Choroid plexus epithelial cell (primary cell): ENCODE measurements around the gene GRB10.
A peak's percentile ranks its signal among the peaks of the same experiment; 100 is the strongest.

Experiments used
- DNase-seq: peaks from one replicate; pipeline ENCODE4 v3.0.0-alpha.2; 2010; ENCODE audit warnings: low read depth
- H3K4me3 ChIP-seq: 2 replicates; pipeline ENCODE4 v1.5.1; 2011; ENCODE audit warnings: low read depth, mild to moderate bottlenecking, control low read depth, low read length, moderate library complexity
- TF ChIP-seq, protein P1 (sequence below): conservative IDR thresholded peaks from 2 replicates; pipeline ENCODE4 v1.5.1; 2011; ENCODE audit warnings: low read depth, mild to moderate bottlenecking, control low read depth, inconsistent platforms, low read length, moderate library complexity

Gene GRB10

DNA sequence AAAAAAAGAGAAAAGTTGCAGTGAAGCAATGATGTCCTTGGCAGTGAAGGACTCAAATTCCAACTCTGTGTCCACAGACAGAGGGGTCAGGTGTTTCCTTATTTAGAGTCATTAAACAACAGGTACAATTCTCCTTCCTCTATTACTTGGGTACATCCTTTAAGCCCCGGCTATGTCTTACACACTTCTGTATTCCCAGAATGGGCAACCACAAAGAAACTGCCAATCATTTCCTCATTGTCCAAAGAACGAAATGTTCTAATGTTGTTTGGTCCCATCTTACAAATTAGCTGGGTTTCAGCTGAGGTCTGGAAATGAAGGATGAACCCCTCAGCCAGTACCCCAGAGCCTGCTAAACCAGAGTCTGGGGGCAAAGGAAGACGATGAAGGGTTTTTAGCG is 59.5 kb downstream of the GRB10 start:
- no peak overlapping the region for H3K4me3 ChIP-seq
- TF ChIP-seq, protein P1, sequence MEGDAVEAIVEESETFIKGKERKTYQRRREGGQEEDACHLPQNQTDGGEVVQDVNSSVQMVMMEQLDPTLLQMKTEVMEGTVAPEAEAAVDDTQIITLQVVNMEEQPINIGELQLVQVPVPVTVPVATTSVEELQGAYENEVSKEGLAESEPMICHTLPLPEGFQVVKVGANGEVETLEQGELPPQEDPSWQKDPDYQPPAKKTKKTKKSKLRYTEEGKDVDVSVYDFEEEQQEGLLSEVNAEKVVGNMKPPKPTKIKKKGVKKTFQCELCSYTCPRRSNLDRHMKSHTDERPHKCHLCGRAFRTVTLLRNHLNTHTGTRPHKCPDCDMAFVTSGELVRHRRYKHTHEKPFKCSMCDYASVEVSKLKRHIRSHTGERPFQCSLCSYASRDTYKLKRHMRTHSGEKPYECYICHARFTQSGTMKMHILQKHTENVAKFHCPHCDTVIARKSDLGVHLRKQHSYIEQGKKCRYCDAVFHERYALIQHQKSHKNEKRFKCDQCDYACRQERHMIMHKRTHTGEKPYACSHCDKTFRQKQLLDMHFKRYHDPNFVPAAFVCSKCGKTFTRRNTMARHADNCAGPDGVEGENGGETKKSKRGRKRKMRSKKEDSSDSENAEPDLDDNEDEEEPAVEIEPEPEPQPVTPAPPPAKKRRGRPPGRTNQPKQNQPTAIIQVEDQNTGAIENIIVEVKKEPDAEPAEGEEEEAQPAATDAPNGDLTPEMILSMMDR: no peak
- no peak for DNase-seq

DNA sequence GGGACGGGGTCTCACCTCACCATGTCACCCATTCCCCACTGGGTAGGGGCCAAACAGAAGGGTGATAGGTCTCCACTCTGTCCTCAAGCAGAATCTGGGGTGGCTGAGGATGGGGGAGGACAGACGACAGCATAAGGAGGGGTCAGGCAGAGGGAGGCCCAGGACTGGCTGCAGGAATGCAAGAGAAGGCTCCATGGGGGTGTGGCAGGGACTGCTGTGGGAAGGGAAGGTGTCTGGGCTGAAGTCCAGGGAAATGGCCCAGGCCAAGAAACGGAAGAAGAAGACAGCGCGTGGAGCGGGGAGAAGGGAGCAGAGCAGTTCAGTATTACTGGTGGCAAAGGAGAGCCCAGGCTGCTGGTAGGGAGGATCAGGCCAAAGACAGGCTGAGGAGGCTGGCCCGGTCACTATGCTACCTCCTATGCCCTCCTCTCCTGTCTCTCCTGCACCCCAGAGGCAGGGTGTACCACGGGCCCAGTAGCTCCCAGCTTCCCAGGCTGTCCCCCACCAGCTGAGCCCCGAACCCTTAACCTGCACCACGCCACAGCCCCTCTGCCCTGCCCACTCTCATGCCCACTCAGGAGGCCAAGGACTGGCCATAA is 60.9 kb downstream of the GRB10 start:
- TF ChIP-seq, protein P1: no peak
- DNase-seq: peak; percentile 27
- no peak overlapping the region for H3K4me3 ChIP-seq

DNA sequence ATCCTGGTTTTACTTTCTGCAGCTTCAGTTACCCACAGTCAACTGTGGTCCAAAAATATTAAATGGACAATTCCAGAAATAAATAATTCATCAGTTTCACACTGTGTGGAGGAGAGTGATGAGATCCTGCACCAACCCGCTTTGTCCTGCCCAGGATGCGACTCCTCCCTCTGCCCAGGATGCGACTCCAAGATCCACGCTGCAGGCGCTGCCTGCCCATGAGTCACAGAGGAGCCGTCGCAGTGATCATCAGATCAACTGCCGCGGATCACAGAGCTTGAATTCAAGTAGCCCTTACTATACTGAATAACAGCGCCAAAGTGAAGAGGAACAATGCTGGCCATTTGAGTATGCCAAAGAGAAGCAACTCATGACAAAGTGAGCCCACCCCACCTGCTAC is 61.5 kb downstream of the GRB10 start:
- no peak for DNase-seq

DNA sequence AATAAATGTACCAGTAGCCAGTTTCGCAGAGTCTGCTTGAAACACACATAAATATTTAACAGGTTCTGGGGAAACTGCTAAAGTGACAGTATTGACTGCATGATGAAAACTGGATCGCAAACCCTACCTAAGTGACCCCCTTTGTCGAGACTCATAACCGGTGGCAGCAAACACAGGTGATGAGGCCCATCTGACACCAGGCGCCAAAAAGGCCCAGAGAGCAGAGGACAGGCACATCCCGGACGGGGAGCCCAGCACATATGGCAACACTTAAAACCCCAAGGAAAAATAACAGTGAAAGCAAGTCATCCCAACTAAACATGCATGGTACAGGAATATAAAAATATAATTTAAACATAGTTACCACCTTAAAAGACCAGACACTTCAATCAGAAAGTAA is 62.4 kb downstream of the GRB10 start:
- no peak overlapping the region for H3K4me3 ChIP-seq
- TF ChIP-seq, protein P1: no peak
- DNase-seq: no peak

More for the DNA sequence above, 61.5 kb downstream of the GRB10 start:
- H3K4me3 ChIP-seq: no peak overlapping the region
- TF ChIP-seq, protein P1: no peak

DNA sequence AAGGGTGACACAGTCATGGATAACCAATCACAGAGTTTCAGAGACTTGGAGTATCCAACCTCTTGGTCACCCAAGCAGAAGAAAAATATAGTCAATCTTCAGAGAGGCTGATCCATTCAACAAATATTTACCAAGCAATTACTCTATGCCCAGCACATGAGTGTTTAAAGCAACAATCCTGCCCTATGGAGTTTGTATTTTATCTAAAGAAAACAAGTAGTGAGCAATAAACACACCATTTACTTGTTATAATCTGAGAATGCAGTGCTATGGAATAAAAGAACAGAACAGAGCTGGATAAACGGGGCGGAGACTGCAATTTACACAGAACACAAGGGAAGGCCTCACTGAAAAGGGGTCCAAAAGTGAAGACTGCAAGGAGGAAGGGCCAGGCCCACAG is 63.8 kb downstream of the GRB10 start:
- TF ChIP-seq, protein P1: no peak
- DNase-seq: no peak
- H3K4me3 ChIP-seq: no peak overlapping the region

DNA sequence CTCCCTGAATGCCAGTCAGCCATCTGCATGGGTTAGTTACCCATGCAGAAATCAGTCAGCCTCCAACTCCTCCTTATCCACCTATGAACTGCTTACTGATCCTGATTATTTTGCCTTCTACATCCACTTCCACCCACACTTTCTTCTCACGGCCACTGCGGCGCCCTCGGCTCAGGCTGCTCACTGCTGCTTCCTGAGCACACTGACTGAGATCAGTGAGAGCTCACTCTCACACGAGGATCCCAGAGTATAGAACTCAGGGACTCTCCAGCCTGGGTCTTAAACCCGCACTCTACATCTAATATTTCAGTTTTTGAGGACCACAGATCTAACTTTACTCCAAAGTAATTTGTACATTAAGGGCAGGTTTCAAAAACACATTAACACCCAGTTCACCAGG is 64.4 kb downstream of the GRB10 start:
- DNase-seq: peak; percentile 22
- H3K4me3 ChIP-seq: no peak overlapping the region
- TF ChIP-seq, protein P1: no peak

DNA sequence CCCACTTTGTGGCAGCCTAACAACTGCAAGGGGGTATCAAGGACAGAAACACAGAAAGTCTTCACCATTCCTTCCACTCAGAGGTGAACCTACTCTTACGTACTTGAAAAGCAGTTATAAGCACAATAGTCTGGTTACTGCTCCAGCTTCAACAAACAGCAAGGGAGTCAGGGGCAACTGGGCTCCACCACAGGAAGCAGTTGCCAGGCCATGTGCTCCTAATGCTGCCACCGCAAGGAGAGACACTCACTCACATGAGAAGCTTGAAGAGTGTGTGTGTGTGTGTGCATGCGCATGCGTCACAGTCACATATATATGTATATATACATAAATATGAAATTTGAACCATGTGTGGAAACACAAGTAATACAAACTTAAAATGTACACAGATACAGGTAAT is 65.5 kb downstream of the GRB10 start:
- no peak for DNase-seq
- H3K4me3 ChIP-seq: no peak overlapping the region
- TF ChIP-seq, protein P1: no peak
